H54 (cell line): ENCODE data around the gene ADAM11.

ENCODE experiments used
- DNase-seq: peaks from one replicate; pipeline ENCODE4 v3.0.0; 2011; ENCODE audit warnings: low spot score, mixed read lengths; ENCODE audit not compliant: insufficient read length
- FAIRE-seq: peaks from 3 replicates; lab custom pipeline; 2011; peaks lifted over from hg19 to GRCh38; lab: Jason Lieb, UNC
- POLR2A ChIP-seq: IDR thresholded peaks from 2 replicates; pipeline ENCODE4 v1.6.1; 2011; ENCODE audit warnings: low read depth, mild to moderate bottlenecking, low read length

The ADAM11 gene

GRCh38 chr17:44761932-44762810, 3.4 kb downstream of the ADAM11 start:
- FAIRE-seq (no peak), DNase-seq (no peak)
- no peak for TF ChIP-seq POLR2A

GRCh38 chr17:44763170-44763569, 4.4 kb downstream of the ADAM11 start:
- FAIRE-seq: no peak
- no peak for DNase-seq
- TF ChIP-seq POLR2A: no peak

GRCh38 chr17:44765965-44766364, 7.2 kb downstream of the ADAM11 start:
- DNase-seq (no peak), FAIRE-seq (no peak)
- TF ChIP-seq POLR2A: no peak

GRCh38 chr17:44766409-44767038, 7.7 kb downstream of the ADAM11 start:
- no peak for DNase-seq
- no peak for FAIRE-seq
- no peak for TF ChIP-seq POLR2A

GRCh38 chr17:44767493-44767892, 8.7 kb downstream of the ADAM11 start:
- FAIRE-seq (no peak), DNase-seq (no peak)
- TF ChIP-seq POLR2A: no peak

- DNase-seq: no peak
- FAIRE-seq: no peak
- no peak for TF ChIP-seq POLR2A
Measured at GRCh38 chr17:44768505-44769142, 9.8 kb downstream of the ADAM11 start.

GRCh38 chr17:44769230-44769629, 10.4 kb downstream of the ADAM11 start:
- no peak for TF ChIP-seq POLR2A
- DNase-seq (no peak), FAIRE-seq (no peak)

GRCh38 chr17:44769647-44770084, 10.9 kb downstream of the ADAM11 start:
- TF ChIP-seq POLR2A: no peak
- FAIRE-seq: no peak
- DNase-seq: no peak

GRCh38 chr17:44770166-44770925, 11.6 kb downstream of the ADAM11 start:
- FAIRE-seq (no peak), DNase-seq (no peak)
- TF ChIP-seq POLR2A: no peak

- DNase-seq (no peak), FAIRE-seq (no peak)
- no peak for TF ChIP-seq POLR2A
Measured at GRCh38 chr17:44772308-44773045, 13.7 kb downstream of the ADAM11 start.

GRCh38 chr17:44773140-44773539, 14.4 kb downstream of the ADAM11 start:
- TF ChIP-seq POLR2A: no peak
- DNase-seq: no peak
- no peak for FAIRE-seq

- FAIRE-seq (no peak), DNase-seq (peak; percentile 99)
- no peak for TF ChIP-seq POLR2A
Measured at GRCh38 chr17:44774271-44775135, 15.7 kb downstream of the ADAM11 start.
